IMR-90 (cell line): ENCODE measurements around the gene MAGEC2. TPM values are rescaled to one million over a fixed set of nuclear protein-coding genes. Genes with fewer than 3 reads are reported as not detected.

Experiments
- ATAC-seq: fragments of 200-7000 bp; cut with Tn5 transposase; 2 replicates; pipeline ENCODE4 v1.9.1; 2020; ENCODE audit warnings: low read depth, mild to moderate bottlenecking, moderate library complexity
- BruUV-seq: library from RNA; stranded (reverse); fragments of 400-500 nt; replicated peaks from 2 replicates; lab custom pipeline; 2021; lab: Mats Ljungman, UMichigan
- CTCF ChIA-PET: fragments of 300-600 bp; formaldehyde crosslinking; extraction: SDS; loops from one replicate; lab custom pipeline; 2021; ENCODE audit warnings: antibody characterized with exemption; lab: Yijun Ruan, JAX
- POLR2A ChIA-PET: fragments of 300-600 bp; sonication (Branson Sonifier 250); formaldehyde crosslinking; loops from one replicate; lab custom pipeline; 2022; ENCODE audit warnings: antibody characterized with exemption; ENCODE audit not compliant: unreplicated experiment; lab: Charles Lee
- DNase-seq: peaks from one replicate; pipeline ENCODE4 v3.0.0; 2013
- H2AFZ ChIP-seq: replicated peaks from 2 replicates; pipeline ENCODE3; 2013; ENCODE audit warnings: low read length, mild to moderate bottlenecking; ENCODE audit not compliant: poor library complexity
- H2AK5ac ChIP-seq: 2 replicates; pipeline ENCODE4 v1.6.1; 2013; ENCODE audit warnings: low read depth, low read length, inconsistent platforms
- H2AK9ac ChIP-seq: replicated peaks from 2 replicates; pipeline ENCODE3; 2013; ENCODE audit warnings: mild to moderate bottlenecking, low read depth, low read length, moderate library complexity; ENCODE audit not compliant: poor library complexity
- H2BK120ac ChIP-seq: 2 replicates; pipeline ENCODE4 v1.6.1; 2013; ENCODE audit warnings: low read depth, low read length, inconsistent platforms
- H2BK15ac ChIP-seq: 3 replicates; pipeline ENCODE4 v1.6.1; 2013; ENCODE audit warnings: low read depth, low read length, inconsistent platforms
- H2BK20ac ChIP-seq: 2 replicates; pipeline ENCODE4 v1.6.1; 2013; ENCODE audit warnings: low read depth, mild to moderate bottlenecking, inconsistent platforms, low read length, moderate library complexity
- H2BK5ac ChIP-seq: 2 replicates; pipeline ENCODE4 v1.6.1; 2013; ENCODE audit warnings: mild to moderate bottlenecking, low read depth, low read length, inconsistent platforms; ENCODE audit not compliant: poor library complexity, severe bottlenecking
- H3K14ac ChIP-seq: replicated peaks from 2 replicates; pipeline ENCODE4 v1.6.1; 2013; ENCODE audit warnings: low read depth, low read length, inconsistent platforms
- H3K18ac ChIP-seq: 2 replicates; pipeline ENCODE4 v1.6.1; 2013; ENCODE audit warnings: low read depth, low read length, control low read depth
- H3K23ac ChIP-seq: 2 replicates; pipeline ENCODE4 v1.6.1; 2013; ENCODE audit warnings: low read depth, low read length, inconsistent platforms
- H3K27ac ChIP-seq: 2 replicates; pipeline ENCODE4 v1.5.1; 2013; ENCODE audit warnings: mild to moderate bottlenecking, control low read depth, low read length; ENCODE audit not compliant: insufficient read depth
- H3K27me3 ChIP-seq: 2 replicates; pipeline ENCODE4 v1.6.1; 2013; ENCODE audit warnings: low read length; ENCODE audit not compliant: control insufficient read depth, insufficient read depth
- H3K36me3 ChIP-seq: 2 replicates; pipeline ENCODE4 v1.6.1; 2013; ENCODE audit warnings: low read length, mixed read lengths; ENCODE audit not compliant: control insufficient read depth, insufficient read depth
- H3K4ac ChIP-seq: 2 replicates; pipeline ENCODE4 v1.6.1; 2013; ENCODE audit warnings: low read depth, low read length, inconsistent platforms
- H3K4me1 ChIP-seq: 2 replicates; pipeline ENCODE4 v1.6.1; 2013; ENCODE audit warnings: low read length, mixed read lengths; ENCODE audit not compliant: control insufficient read depth, insufficient read depth
- H3K4me2 ChIP-seq: 2 replicates; pipeline ENCODE4 v1.6.1; 2013; ENCODE audit warnings: low read depth, mild to moderate bottlenecking, control low read depth, low read length, moderate library complexity
- H3K4me3 ChIP-seq: 2 replicates; pipeline ENCODE4 v1.5.1; 2013; ENCODE audit warnings: low read depth, mild to moderate bottlenecking, control low read depth, low read length, moderate library complexity; ENCODE audit not compliant: insufficient read depth
- H3K56ac ChIP-seq: 2 replicates; pipeline ENCODE4 v1.6.1; 2013; ENCODE audit warnings: low read length, inconsistent platforms; ENCODE audit not compliant: insufficient read depth; ENCODE audit errors: extremely low read depth
- H3K79me1 ChIP-seq, 2 experiments: 2 replicates each; pipeline ENCODE4 v1.6.1; 2013; ENCODE audit warnings: low read length in 2 of 2, inconsistent platforms in 1 of 2, low read depth in 1 of 2
- H3K9ac ChIP-seq: 2 replicates; pipeline ENCODE4 v1.6.1; 2013; ENCODE audit warnings: low read depth, low read length, control low read depth
- H3K9me1 ChIP-seq: 2 replicates; pipeline ENCODE4 v1.6.1; 2013; ENCODE audit warnings: low read length, inconsistent platforms; ENCODE audit not compliant: insufficient read depth
- H3K9me3 ChIP-seq: 2 replicates; pipeline ENCODE4 v1.6.1; 2013; ENCODE audit warnings: low read length; ENCODE audit not compliant: control insufficient read depth, insufficient read depth
- H4K20me1 ChIP-seq: 2 replicates; pipeline ENCODE4 v1.6.1; 2013; ENCODE audit warnings: low read length, inconsistent platforms; ENCODE audit not compliant: insufficient read depth
- H4K5ac ChIP-seq: 2 replicates; pipeline ENCODE4 v1.6.1; 2013; ENCODE audit warnings: mild to moderate bottlenecking, low read depth, low read length, control low read depth
- H4K8ac ChIP-seq, 2 experiments: 2 replicates each; pipeline ENCODE4 v1.6.1; 2013; ENCODE audit warnings: low read depth in 2 of 2, low read length in 2 of 2, control low read depth in 1 of 2, inconsistent platforms in 1 of 2
- H4K91ac ChIP-seq: 2 replicates; pipeline ENCODE4 v1.6.1; 2013; ENCODE audit warnings: low read depth, low read length, inconsistent platforms; ENCODE audit not compliant: insufficient read depth
- CEBPB ChIP-seq: IDR thresholded peaks from 2 replicates; pipeline ENCODE4 v1.6.1; 2012; ENCODE audit warnings: low read depth, low read length, improper control_type of control experiment
- CHD1 ChIP-seq: IDR thresholded peaks from 2 replicates; pipeline ENCODE4 v1.6.1; 2012; ENCODE audit warnings: low read depth, low read length, improper control_type of control experiment
- CTCF ChIP-seq: conservative IDR thresholded peaks from 2 replicates; pipeline ENCODE4 v1.5.1; 2012; ENCODE audit warnings: mild to moderate bottlenecking, low read depth, low read length, improper control_type of control experiment
- ELK1 ChIP-seq: fragments of 150-350 bp; IDR thresholded peaks from 2 replicates; pipeline ENCODE4 v1.6.1; 2016; ENCODE audit warnings: low read depth, mild to moderate bottlenecking, low read length, moderate library complexity, borderline replicate concordance
- FOS ChIP-seq: fragments of 150-350 bp; IDR thresholded peaks from 2 replicates; pipeline ENCODE4 v1.6.1; 2016; ENCODE audit warnings: low read depth, low read length
- MAFK ChIP-seq: IDR thresholded peaks from 2 replicates; pipeline ENCODE4 v1.6.1; 2012; ENCODE audit warnings: low read depth, low read length, improper control_type of control experiment
- MAZ ChIP-seq: IDR thresholded peaks from 2 replicates; pipeline ENCODE4 v1.6.1; 2012; ENCODE audit warnings: low read depth, mild to moderate bottlenecking, low read length, improper control_type of control experiment, moderate library complexity, borderline replicate concordance
- MXI1 ChIP-seq: IDR thresholded peaks from 2 replicates; pipeline ENCODE4 v1.6.1; 2012; ENCODE audit warnings: low read depth, mild to moderate bottlenecking, low read length, moderate library complexity, borderline replicate concordance
- RCOR1 ChIP-seq: IDR thresholded peaks from 2 replicates; pipeline ENCODE4 v1.6.1; 2012; ENCODE audit warnings: mild to moderate bottlenecking, low read length, improper control_type of control experiment; ENCODE audit not compliant: insufficient replicate concordance
- SMC3 ChIP-seq: fragments of 150-350 bp; IDR thresholded peaks from 2 replicates; pipeline ENCODE4 v1.6.1; 2016; ENCODE audit warnings: low read depth, mild to moderate bottlenecking, antibody characterized with exemption, low read length, moderate library complexity
- USF2 ChIP-seq: fragments of 150-350 bp; IDR thresholded peaks from 2 replicates; pipeline ENCODE4 v1.6.1; 2017; ENCODE audit warnings: mild to moderate bottlenecking, antibody characterized with exemption, low read length, low read depth
- WGBS, 2 experiments: methylation state at CpG; one replicate each; pipeline versions ENCODE4 v1.1.5 to v1.1.7; 2013; ENCODE audit warnings: missing lambda C conversion rate in 2 of 2; ENCODE audit not compliant: insufficient read length in 1 of 2; ENCODE audit errors: extremely low coverage in 2 of 2; 5-methylcytosine and 5-hydroxymethylcytosine counted together
- dilution Hi-C: fragments of 300-500 bp; cut with HindIII; formaldehyde crosslinking; loops from one replicate; pipeline ENCODE4 v1.14.3; 2018; ENCODE audit warnings: low sequenced_read_pairs; ENCODE audit not compliant: unreplicated experiment
- in situ Hi-C: fragments of 300-500 bp; cut with MboI; formaldehyde crosslinking; loops from 3 replicates; pipeline ENCODE4 v1.14.3; 2019; ENCODE audit warnings: low sequenced_read_pairs, inconsistent platforms, mixed read lengths
- intact Hi-C: fragments of 100-400 bp; cut with micrococcal nuclease; formaldehyde crosslinking; loops from 2 replicates; pipeline ENCODE4 v1.10.0; 2022
- polyA plus RNA-seq, 3 experiments: library from polyadenylated mRNA; depleted of rRNA; stranded (reverse); fragments of >200 nt; gene quantifications; 2 replicates each; pipeline ENCODE4 v1.2.3, GENCODE V29; 2012; ENCODE audit warnings: low replicate concordance in 1 of 3
- total RNA-seq: library from RNA; depleted of rRNA; stranded (reverse); fragments of >200 nt; gene quantifications from 2 replicates; pipeline ENCODE4 v1.2.3, GENCODE V29; 2012

MAGEC2 gene
- total and polyA plus RNA-seq, 2 of the 4 experiments (the other 2 are of a cell fraction) = not detected

GRCh38 chrX:142249721-142250120 lies 44.6 kb upstream of the MAGEC2 start:
- Histone ChIP-seq H4K5ac (no peak overlapping the region), H3K4me3 (no peak overlapping the region), H2AK5ac (no peak overlapping the region), H3K79me1 (no peaks in the 10 kb centered on the region), H3K14ac (no peak overlapping the region), H2AK9ac (no peak overlapping the region), H4K8ac (no peak overlapping the region), H3K9me1 (no peaks in the 10 kb centered on the region), H3K9ac (no peak overlapping the region), H3K4me1 (no peaks in the 10 kb centered on the region), H3K36me3 (no peaks in the 10 kb centered on the region), H2BK15ac (no peak overlapping the region), H2BK5ac (no peak overlapping the region), H3K9me3 (peaks cover 16% of the 10 kb centered on the region; the same call in 1 of the 2 replicates), H4K20me1 (no peaks in the 10 kb centered on the region), H2AFZ (no peak overlapping the region), H3K23ac (no peak overlapping the region), H2BK20ac (no peak overlapping the region), H3K56ac (no peak overlapping the region), H3K18ac (no peak overlapping the region), H2BK120ac (no peak overlapping the region), H4K91ac (no peak overlapping the region), H3K4me2 (no peak overlapping the region), H3K27me3 (no peaks in the 10 kb centered on the region), H3K27ac (no peak overlapping the region), H3K4ac (no peak overlapping the region)
- ChIA-PET CTCF (no interaction called here), POLR2A (no interaction called here)
- intact Hi-C loops (no loop called here), in situ Hi-C loops (no loop called here), dilution Hi-C loops (no loop called here)
- ATAC-seq (no peak), DNase-seq (no peak)
- TF ChIP-seq CTCF (no peak), RCOR1 (no peak), SMC3 (no peak), USF2 (no peak), FOS (no peak), CHD1 (no peak), MXI1 (no peak), CEBPB (no peak), MAZ (no peak), MAFK (no peak), ELK1 (no peak)
- BruUV-seq = no TSS peak
- WGBS, 2 experiments = 29% methylated on average over 2 of the region's 5 CpGs; no CpG with 5 or more reads in 1 of the 2 experiments
